DOHH2 (cell line): Measurements from ENCODE around the gene GLMP.

ENCODE experiments used
- H3F3A ChIP-seq: fragments of 200-600 bp; sonication (generic), shearing (Covaris generic); 2 replicates; pipeline ENCODE4 v1.6.0; 2016; ENCODE audit warnings: antibody characterized with exemption, mild to moderate bottlenecking; ENCODE audit not compliant: control insufficient read depth, insufficient read depth
- H3K27ac ChIP-seq: fragments of 200-600 bp; sonication (generic); 2 replicates; pipeline ENCODE4 v1.5.1; 2014; ENCODE audit warnings: low read depth, mild to moderate bottlenecking, low read length, moderate library complexity
- H3K27me3 ChIP-seq: fragments of 200-600 bp; sonication (generic); 2 replicates; pipeline ENCODE4 v1.6.1; 2014; ENCODE audit warnings: mild to moderate bottlenecking, low read length, mixed read lengths; ENCODE audit not compliant: control insufficient read depth
- H3K36me3 ChIP-seq: fragments of 200-600 bp; sonication (generic); 2 replicates; pipeline ENCODE4 v1.6.1; 2014; ENCODE audit warnings: mild to moderate bottlenecking, low read length, moderate library complexity, mixed read lengths; ENCODE audit not compliant: control insufficient read depth
- H3K4me1 ChIP-seq: fragments of 200-600 bp; sonication (generic); 2 replicates; pipeline ENCODE4 v1.6.1; 2014; ENCODE audit warnings: mild to moderate bottlenecking, low read length, mixed read lengths; ENCODE audit not compliant: control insufficient read depth
- H3K4me2 ChIP-seq: fragments of 200-600 bp; sonication (generic); 2 replicates; pipeline ENCODE4 v1.6.0; 2014; ENCODE audit warnings: mild to moderate bottlenecking, low read length, moderate library complexity
- H3K4me3 ChIP-seq: fragments of 200-600 bp; sonication (generic); 2 replicates; pipeline ENCODE4 v1.5.1; 2014; ENCODE audit warnings: mild to moderate bottlenecking, low read length, mixed read lengths
- H3K79me2 ChIP-seq: fragments of 200-600 bp; sonication (generic); 2 replicates; pipeline ENCODE4 v1.6.1; 2014; ENCODE audit warnings: mild to moderate bottlenecking, low read length, mixed read lengths; ENCODE audit not compliant: control insufficient read depth
- H3K9me2 ChIP-seq: fragments of 200-600 bp; sonication (generic); replicated peaks from 2 replicates; pipeline ENCODE4 v1.6.1; 2014; ENCODE audit warnings: mild to moderate bottlenecking, low read length, mixed read lengths; ENCODE audit not compliant: control insufficient read depth
- H3K9me3 ChIP-seq: fragments of 200-600 bp; sonication (generic); 2 replicates; pipeline ENCODE4 v1.6.1; 2014; ENCODE audit warnings: antibody characterized with exemption, low read length, mixed read lengths; ENCODE audit not compliant: control insufficient read depth, insufficient read depth
- H4K20me1 ChIP-seq: fragments of 200-600 bp; sonication (generic); 2 replicates; pipeline ENCODE4 v1.6.0; 2014; ENCODE audit warnings: low read depth, mild to moderate bottlenecking, antibody characterized with exemption, low read length, moderate library complexity; ENCODE audit not compliant: control insufficient read depth, insufficient read depth
- CTCF ChIP-seq: fragments of 200-600 bp; sonication (generic); IDR thresholded peaks from one replicate; pipeline ENCODE4 v1.5.1; 2014; ENCODE audit warnings: antibody characterized with exemption, mild to moderate bottlenecking, low read depth, low read length; ENCODE audit not compliant: poor library complexity, severe bottlenecking
- EZH2phosphoT487 ChIP-seq: fragments of 200-600 bp; sonication (generic); IDR thresholded peaks from 2 replicates; pipeline ENCODE4 v1.6.1; 2017; ENCODE audit warnings: borderline replicate concordance, mild to moderate bottlenecking, antibody characterized with exemption, low read length, moderate library complexity, mixed read lengths

The GLMP gene

GRCh38 chr1:156316909-156317308 is 21.4 kb upstream of the GLMP start:
- no peaks in the 10 kb centered on the region for H3K4me1 ChIP-seq
- TF ChIP-seq EZH2phosphoT487 (no peak), CTCF (no peak)
- peaks cover 11% of the 10 kb centered on the region for H4K20me1 ChIP-seq
- peaks cover 98% of the 10 kb centered on the region for H3K36me3 ChIP-seq
- H3K9me3 ChIP-seq = no peaks in the 10 kb centered on the region
- H3K9me2 ChIP-seq = no peaks in the 10 kb centered on the region
- H3K27ac ChIP-seq = no peak overlapping the region
- peaks cover 22% of the 10 kb centered on the region for H3F3A ChIP-seq
- H3K79me2 ChIP-seq = peaks cover 3% of the 10 kb centered on the region
- no peak overlapping the region for H3K4me3 ChIP-seq
- no peaks in the 10 kb centered on the region for H3K27me3 ChIP-seq
- no peak overlapping the region for H3K4me2 ChIP-seq

GRCh38 chr1:156310962-156311361 is 15.5 kb upstream of the GLMP start:
- H3K27me3 ChIP-seq = no peaks in the 10 kb centered on the region
- H3K4me2 ChIP-seq = no peak overlapping the region
- H3F3A ChIP-seq = peaks cover 18% of the 10 kb centered on the region
- no peaks in the 10 kb centered on the region for H3K79me2 ChIP-seq
- no peaks in the 10 kb centered on the region for H3K9me3 ChIP-seq
- TF ChIP-seq CTCF = no peak
- TF ChIP-seq EZH2phosphoT487 = no peak
- no peaks in the 10 kb centered on the region for H3K4me1 ChIP-seq
- H4K20me1 ChIP-seq = no peaks in the 10 kb centered on the region
- peaks cover 87% of the 10 kb centered on the region for H3K36me3 ChIP-seq
- no peak overlapping the region for H3K27ac ChIP-seq
- no peak overlapping the region for H3K4me3 ChIP-seq
- H3K9me2 ChIP-seq = no peaks in the 10 kb centered on the region

GRCh38 chr1:156308078-156308477 is 12.6 kb upstream of the GLMP start:
- Histone ChIP-seq H3K4me1 (no peaks in the 10 kb centered on the region), H3K4me3 (no peak overlapping the region), H3K9me3 (no peaks in the 10 kb centered on the region), H4K20me1 (no peaks in the 10 kb centered on the region), H3K36me3 (peaks cover 65% of the 10 kb centered on the region), H3F3A (peaks cover 32% of the 10 kb centered on the region), H3K9me2 (no peaks in the 10 kb centered on the region), H3K27ac (no peak overlapping the region), H3K4me2 (no peak overlapping the region), H3K79me2 (no peaks in the 10 kb centered on the region), H3K27me3 (no peaks in the 10 kb centered on the region)
- TF ChIP-seq EZH2phosphoT487 = no peak
- no peak for TF ChIP-seq CTCF

GRCh38 chr1:156305215-156305614 is 9.7 kb upstream of the GLMP start:
- H4K20me1 ChIP-seq = no peaks in the 10 kb centered on the region
- H3K9me3 ChIP-seq = no peaks in the 10 kb centered on the region
- H3K36me3 ChIP-seq = peaks cover 39% of the 10 kb centered on the region
- H3K4me3 ChIP-seq = no peak overlapping the region
- no peak overlapping the region for H3K27ac ChIP-seq
- no peaks in the 10 kb centered on the region for H3K27me3 ChIP-seq
- peaks cover 42% of the 10 kb centered on the region for H3F3A ChIP-seq
- no peaks in the 10 kb centered on the region for H3K4me1 ChIP-seq
- H3K4me2 ChIP-seq = no peak overlapping the region
- no peaks in the 10 kb centered on the region for H3K79me2 ChIP-seq
- H3K9me2 ChIP-seq = no peaks in the 10 kb centered on the region
- TF ChIP-seq EZH2phosphoT487 (no peak), CTCF (no peak)
